Keratinocyte (primary cell): ENCODE data around the gene RAB14.

Experiments
- EZH2 ChIP-seq: IDR thresholded peaks from one replicate; pipeline ENCODE4 v1.6.1; 2012; ENCODE audit warnings: inconsistent platforms, mild to moderate bottlenecking, low read length, moderate library complexity
- TF ChIP-seq, protein P1 (sequence below), 3 experiments: IDR thresholded peaks in 1 of 3; conservative IDR thresholded peaks in 1 of 3; optimal IDR thresholded peaks in 1 of 3; 2 replicates in 2 of 3; 3 replicates in 1 of 3; pipeline versions ENCODE3 to v1.5.1; 2011; ENCODE audit warnings: low read length in 3 of 3, mild to moderate bottlenecking in 3 of 3, moderate library complexity in 2 of 3, control low read depth in 1 of 3, inconsistent platforms in 1 of 3; ENCODE audit not compliant: insufficient read depth in 2 of 3; ENCODE audit errors: extremely low read depth in 1 of 3

DNA sequence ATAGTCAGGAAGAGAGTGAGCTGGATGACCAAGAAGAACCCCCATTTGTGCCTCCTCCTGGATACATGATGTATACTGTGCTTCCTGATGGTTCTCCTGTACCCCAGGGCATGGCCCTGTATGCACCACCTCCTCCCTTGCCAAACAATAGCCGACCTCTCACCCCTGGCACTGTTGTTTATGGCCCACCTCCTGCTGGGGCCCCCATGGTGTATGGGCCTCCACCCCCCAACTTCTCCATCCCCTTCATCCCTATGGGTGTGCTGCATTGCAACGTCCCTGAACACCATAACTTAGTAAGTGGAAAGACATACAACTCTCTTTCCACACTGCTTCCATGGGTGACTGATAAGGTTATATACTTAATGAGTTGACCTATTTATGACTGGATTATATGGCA is 51.5 kb downstream of the RAB14 start:
- TF ChIP-seq, protein P1, sequence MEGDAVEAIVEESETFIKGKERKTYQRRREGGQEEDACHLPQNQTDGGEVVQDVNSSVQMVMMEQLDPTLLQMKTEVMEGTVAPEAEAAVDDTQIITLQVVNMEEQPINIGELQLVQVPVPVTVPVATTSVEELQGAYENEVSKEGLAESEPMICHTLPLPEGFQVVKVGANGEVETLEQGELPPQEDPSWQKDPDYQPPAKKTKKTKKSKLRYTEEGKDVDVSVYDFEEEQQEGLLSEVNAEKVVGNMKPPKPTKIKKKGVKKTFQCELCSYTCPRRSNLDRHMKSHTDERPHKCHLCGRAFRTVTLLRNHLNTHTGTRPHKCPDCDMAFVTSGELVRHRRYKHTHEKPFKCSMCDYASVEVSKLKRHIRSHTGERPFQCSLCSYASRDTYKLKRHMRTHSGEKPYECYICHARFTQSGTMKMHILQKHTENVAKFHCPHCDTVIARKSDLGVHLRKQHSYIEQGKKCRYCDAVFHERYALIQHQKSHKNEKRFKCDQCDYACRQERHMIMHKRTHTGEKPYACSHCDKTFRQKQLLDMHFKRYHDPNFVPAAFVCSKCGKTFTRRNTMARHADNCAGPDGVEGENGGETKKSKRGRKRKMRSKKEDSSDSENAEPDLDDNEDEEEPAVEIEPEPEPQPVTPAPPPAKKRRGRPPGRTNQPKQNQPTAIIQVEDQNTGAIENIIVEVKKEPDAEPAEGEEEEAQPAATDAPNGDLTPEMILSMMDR (optimal IDR thresholded peaks at IDR 0.05 in 1 of 3, IDR thresholded peaks at IDR 0.05 in 1 of 3, conservative IDR thresholded peaks at IDR 0.05 in 1 of 3; ENCODE audit: extremely low read depth in 1 of 3, insufficient read depth in 2 of 3, low read length in 3 of 3), result no peak
- TF ChIP-seq EZH2, result no peak
